DND-41 (cell line): Measurements from ENCODE around the gene MRTFA.

Experiments
- ATAC-seq: fragments of 200-7000 bp; cut with Tn5 transposase; 3 replicates; pipeline ENCODE4 v1.9.1; 2021; ENCODE audit warnings: low read depth; ENCODE audit not compliant: insufficient read depth
- DNase-seq: peaks from one replicate; pipeline ENCODE4 v3.0.0-alpha.2; 2020
- H2AFZ ChIP-seq: 2 replicates; pipeline ENCODE4 v1.6.0; 2012; ENCODE audit warnings: low read depth, low read length
- H3K27ac ChIP-seq: 2 replicates; pipeline ENCODE4 v1.5.1; 2012; ENCODE audit warnings: low read length, inconsistent platforms
- H3K27me3 ChIP-seq: fragments of 200-600 bp; sonication (generic); 2 replicates; pipeline ENCODE4 v1.6.0; 2012; ENCODE audit warnings: low read length, mild to moderate bottlenecking, inconsistent platforms; ENCODE audit not compliant: insufficient read depth, poor library complexity
- H3K36me3 ChIP-seq: 2 replicates; pipeline ENCODE4 v1.5.1; 2012; ENCODE audit warnings: low read length, inconsistent platforms; ENCODE audit not compliant: insufficient read depth
- H3K4me1 ChIP-seq: 2 replicates; pipeline ENCODE4 v1.5.1; 2012; ENCODE audit warnings: mild to moderate bottlenecking, low read length; ENCODE audit not compliant: insufficient read depth
- H3K4me2 ChIP-seq: 2 replicates; pipeline ENCODE4 v1.6.0; 2012; ENCODE audit warnings: mild to moderate bottlenecking, moderate library complexity, low read length, inconsistent platforms; ENCODE audit not compliant: insufficient read depth
- H3K4me3 ChIP-seq, 2 experiments: fragments of 200-600 bp in 1 of 2; shearing (Covaris generic) in 1 of 2; 2 replicates each; pipeline ENCODE4 v1.5.1; 2012 to 2016; ENCODE audit warnings: inconsistent platforms in 2 of 2, low read length in 2 of 2, mild to moderate bottlenecking in 2 of 2, low read depth in 1 of 2, moderate library complexity in 1 of 2
- H3K79me2 ChIP-seq: 2 replicates; pipeline ENCODE4 v1.6.0; 2012; ENCODE audit warnings: low read length, inconsistent platforms; ENCODE audit not compliant: insufficient read depth
- H3K9ac ChIP-seq: 2 replicates; pipeline ENCODE4 v1.6.0; 2012; ENCODE audit warnings: low read depth, mild to moderate bottlenecking, inconsistent platforms, low read length, moderate library complexity
- H3K9me3 ChIP-seq: 2 replicates; pipeline ENCODE4 v1.5.1; 2012; ENCODE audit warnings: low read length, moderate library complexity, mild to moderate bottlenecking, inconsistent platforms; ENCODE audit not compliant: insufficient read depth, severe bottlenecking
- H4K20me1 ChIP-seq: 2 replicates; pipeline ENCODE4 v1.6.0; 2012; ENCODE audit warnings: low read length; ENCODE audit not compliant: insufficient read depth
- CTCF ChIP-seq: IDR thresholded peaks from 2 replicates; pipeline ENCODE4 v1.5.1; 2012; ENCODE audit warnings: borderline replicate concordance, low read length, moderate library complexity, mild to moderate bottlenecking; ENCODE audit not compliant: poor library complexity, severe bottlenecking; ENCODE audit errors: extremely low read depth
- EZH2 ChIP-seq: IDR thresholded peaks from 3 replicates; pipeline ENCODE4 v1.6.1; 2012; ENCODE audit warnings: borderline replicate concordance, low read depth, mild to moderate bottlenecking, moderate library complexity, low read length, inconsistent platforms; ENCODE audit not compliant: severe bottlenecking

MRTFA gene

DNA sequence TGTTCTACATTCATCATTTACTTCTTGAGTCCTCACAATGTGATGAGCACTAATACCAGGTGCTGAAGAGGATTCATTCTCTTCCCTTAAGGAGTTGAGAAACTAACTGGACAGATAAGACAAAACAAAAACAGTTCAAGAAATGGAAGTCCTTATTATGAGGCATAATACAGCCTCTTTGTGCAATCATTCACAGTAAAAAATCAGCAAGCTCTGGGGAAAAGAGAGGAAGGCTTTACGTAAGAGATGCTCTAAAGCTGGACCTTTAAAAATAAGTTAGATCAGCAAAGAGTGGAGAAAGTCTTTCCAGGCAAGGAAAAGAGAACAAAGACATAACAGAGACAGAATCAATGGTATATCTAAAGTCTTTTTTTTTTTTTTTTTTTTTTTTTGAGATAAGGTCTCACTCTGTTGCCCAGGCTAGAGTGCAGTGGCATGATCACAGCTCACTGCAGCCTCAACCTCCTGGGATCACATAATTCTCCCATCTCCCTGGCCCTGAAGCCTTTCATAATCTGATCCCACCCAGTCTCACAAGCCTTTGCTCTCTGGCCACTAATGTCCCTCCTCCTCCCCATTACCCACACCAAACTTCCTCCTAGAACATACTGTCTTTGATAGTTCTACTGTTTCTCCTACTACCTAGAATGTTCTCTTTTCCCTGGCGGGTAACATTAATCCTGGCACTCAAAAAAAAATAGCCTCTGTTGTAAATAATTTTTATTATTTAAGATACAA lies 40.9 kb downstream of the MRTFA start:
- DNase-seq (no peak), ATAC-seq (no peak)
- Histone ChIP-seq H3K4me1 (no peaks in the 10 kb centered on the region), H2AFZ (no peak overlapping the region), H3K9ac (no peak overlapping the region), H3K79me2 (peaks cover 91% of the 10 kb centered on the region), H3K27ac (no peak overlapping the region), H3K4me2 (no peak overlapping the region), H4K20me1 (peaks cover 38% of the 10 kb centered on the region; the same call in 1 of the 2 replicates), H3K4me3 (no peak overlapping the region), H3K9me3 (no peaks in the 10 kb centered on the region), H3K36me3 (no peaks in the 10 kb centered on the region), H3K27me3 (no peaks in the 10 kb centered on the region)
- no peak for TF ChIP-seq CTCF
- TF ChIP-seq EZH2: no peak

DNA sequence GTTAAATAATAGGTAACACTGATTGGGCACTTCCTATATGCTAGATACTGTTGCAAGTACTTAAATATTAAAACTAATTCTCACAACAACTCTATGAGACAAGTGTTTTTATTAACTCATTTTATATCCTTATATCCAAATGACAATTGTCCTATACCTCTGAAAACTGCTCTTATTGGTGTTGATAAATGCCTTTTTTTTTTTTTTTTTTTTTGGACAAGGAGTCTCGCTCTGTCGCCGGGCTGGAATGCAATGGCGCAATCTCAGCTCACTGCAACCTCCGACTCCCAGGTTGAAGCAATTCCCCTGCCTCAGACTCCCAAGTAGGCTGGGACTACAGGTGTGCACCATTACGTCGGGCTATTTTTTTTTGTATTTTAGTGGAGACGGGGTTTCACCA lies 41.6 kb downstream of the MRTFA start:
- peaks cover 88% of the 10 kb centered on the region for H3K79me2 ChIP-seq
- no peaks in the 10 kb centered on the region for H3K4me1 ChIP-seq
- ATAC-seq (no peak), DNase-seq (no peak)
- H3K36me3 ChIP-seq: no peaks in the 10 kb centered on the region
- no peaks in the 10 kb centered on the region for H3K27me3 ChIP-seq
- no peaks in the 10 kb centered on the region for H3K9me3 ChIP-seq
- H3K27ac ChIP-seq: no peak overlapping the region
- H3K4me2 ChIP-seq: no peak overlapping the region
- H3K9ac ChIP-seq: no peak overlapping the region
- peaks cover 33% of the 10 kb centered on the region; the same call in 1 of the 2 replicates for H4K20me1 ChIP-seq
- no peak overlapping the region for H3K4me3 ChIP-seq
- TF ChIP-seq CTCF (no peak), EZH2 (no peak)
- no peak overlapping the region for H2AFZ ChIP-seq

DNA sequence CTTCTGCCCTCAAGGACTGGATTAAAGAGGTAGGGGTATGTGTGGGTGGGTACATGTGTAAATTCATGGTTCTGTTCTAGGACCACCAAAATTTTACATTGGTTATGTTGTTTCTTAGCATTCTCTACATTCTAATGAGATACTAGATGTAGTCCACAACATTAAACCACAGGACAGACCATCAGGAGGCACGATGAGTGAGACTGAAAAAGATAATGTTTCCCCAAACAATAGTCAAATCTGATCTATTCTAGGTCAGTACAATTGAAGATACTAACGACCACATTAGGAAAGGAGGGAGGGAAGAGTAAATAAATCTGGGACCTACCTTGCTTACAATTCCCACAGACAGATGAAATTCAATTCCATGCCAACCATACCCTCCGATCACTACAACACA lies 42.2 kb downstream of the MRTFA start:
- Histone ChIP-seq H3K36me3 (no peaks in the 10 kb centered on the region), H3K79me2 (peaks cover 86% of the 10 kb centered on the region), H2AFZ (no peak overlapping the region), H3K9ac (no peak overlapping the region), H3K4me1 (no peaks in the 10 kb centered on the region), H3K4me2 (no peak overlapping the region), H4K20me1 (peaks cover 33% of the 10 kb centered on the region; the same call in 1 of the 2 replicates), H3K9me3 (no peaks in the 10 kb centered on the region), H3K27me3 (no peaks in the 10 kb centered on the region), H3K27ac (no peak overlapping the region), H3K4me3 (no peak overlapping the region)
- ATAC-seq (no peak), DNase-seq (no peak)
- TF ChIP-seq EZH2 (no peak), CTCF (no peak)
